GM18511 (cell line): Measurements from ENCODE around the gene ZNF316.

Experiments
- ATAC-seq: cut with Tn5 transposase; IDR thresholded peaks from one replicate; pipeline ENCODE4 v1.9.1; 2021; ENCODE audit warnings: mild to moderate bottlenecking, moderate library complexity; ENCODE audit not compliant: unreplicated experiment

The ZNF316 gene

DNA sequence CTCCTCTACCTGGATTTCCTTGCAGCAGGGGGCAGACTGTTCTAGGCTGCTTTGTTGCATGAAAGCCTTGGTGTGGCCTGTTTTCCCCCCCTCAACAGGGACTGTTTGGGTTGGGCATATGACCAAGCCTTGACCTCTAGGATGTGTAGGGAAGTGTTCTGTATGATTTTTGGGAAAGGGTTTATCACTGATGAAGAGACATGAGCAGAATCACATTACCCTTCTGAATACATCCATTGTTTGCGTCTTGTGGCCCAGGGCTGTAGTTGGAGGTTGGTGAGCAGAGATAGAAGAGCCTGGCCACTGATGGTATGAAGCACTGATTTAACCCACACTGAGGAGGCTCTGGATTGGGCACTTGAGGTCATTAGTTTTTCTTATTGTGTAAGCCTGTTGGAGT is 43.0 kb downstream of the ZNF316 start:
- ATAC-seq, result no peak

DNA sequence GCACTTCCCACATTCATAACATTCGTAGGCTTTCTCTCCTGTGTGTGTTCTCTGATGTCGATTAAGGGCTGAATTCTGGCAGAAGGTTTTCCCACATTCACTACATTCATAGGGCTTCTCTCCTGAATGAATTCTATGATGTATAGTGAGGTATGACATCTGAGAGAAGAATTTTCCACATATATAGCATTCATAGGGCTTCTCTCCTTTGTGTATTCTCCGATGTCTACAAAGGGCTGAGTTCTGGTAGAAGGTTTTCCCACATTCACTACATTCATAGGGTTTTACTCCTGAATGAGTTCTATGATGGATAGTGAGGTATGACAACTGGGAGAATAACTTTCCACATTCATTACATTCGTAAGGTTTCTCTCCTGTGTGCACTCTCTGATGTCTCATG is 54.0 kb downstream of the ZNF316 start:
- ATAC-seq, result no peak

GRCh38 chr7:6691609-6692106 is 54.5 kb downstream of the ZNF316 start:
- ATAC-seq, result no peak

- no peak for ATAC-seq
Observed at GRCh38 chr7:6700793-6701192, 63.7 kb downstream of the ZNF316 start.

DNA sequence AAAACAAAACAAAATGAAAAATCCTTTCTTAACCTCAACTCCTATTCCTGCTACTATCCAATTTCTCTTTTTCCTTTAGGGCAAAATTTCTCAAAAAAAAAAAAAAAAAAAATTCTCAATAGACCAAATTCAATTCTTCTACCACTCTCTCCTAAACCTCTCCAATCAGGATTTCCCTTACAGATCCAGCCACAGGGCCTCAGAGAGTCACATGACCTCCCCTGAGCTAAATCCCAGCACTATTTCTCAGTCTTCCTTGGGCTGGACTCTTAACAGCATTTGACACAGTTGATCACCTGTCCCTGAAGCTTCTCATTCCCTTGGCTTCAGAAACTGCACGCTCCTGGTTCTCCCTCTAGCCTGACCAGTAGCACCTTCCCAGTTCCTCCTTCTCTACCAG is 64.7 kb downstream of the ZNF316 start:
- no peak for ATAC-seq
